Measurements from ENCODE around the gene OTOF. TPM values are rescaled to one million over a fixed set of nuclear protein-coding genes. Genes with fewer than 3 reads are reported as not detected.

Gene OTOF
- total RNA-seq, 2 experiments from 2014 or later = 0.71 to 0.75 TPM

DNA sequence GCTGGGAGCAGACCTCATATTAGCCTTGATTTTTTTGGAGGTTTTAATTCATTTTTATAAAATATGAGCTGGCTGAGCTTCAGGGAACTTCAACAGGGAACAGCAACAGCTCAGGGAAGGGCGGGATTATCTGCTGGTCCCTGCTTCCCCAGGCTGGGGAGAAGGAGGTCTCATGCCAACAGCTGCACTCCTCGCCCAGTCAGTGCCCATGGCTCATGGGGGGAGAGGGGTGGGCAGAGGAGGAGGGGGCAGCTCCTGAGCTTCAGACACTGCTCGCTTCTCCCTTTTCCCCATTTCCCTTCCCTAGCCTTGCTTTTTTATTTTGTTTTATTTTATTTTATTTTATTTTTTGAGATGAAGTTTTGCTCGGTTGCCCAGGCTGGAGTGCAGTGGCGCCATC, 442 bp upstream of the OTOF start:
- no peak overlapping the region for H3K4me3 Mint-ChIP-seq
- ATAC-seq (ENCODE audit: poor library complexity) = no peak
- CTCF ChIA-PET = no interaction called here
- no peaks in the 10 kb centered on the region for H3K36me3 Mint-ChIP-seq (ENCODE audit: low read depth)
- no peaks in the 10 kb centered on the region for H3K27me3 ChIP-seq (ENCODE audit: control insufficient read depth in 1 of 2, insufficient read depth in 2 of 2, low read length in 2 of 2)
- peaks cover 0 to 4% of the 10 kb centered on the region in 2 experiments for H3K9me3 ChIP-seq (ENCODE audit: control insufficient read depth in 1 of 2, insufficient read depth in 1 of 2, low read length in 2 of 2)
- H3K4me3 ChIP-seq (ENCODE audit: low read length) = no peak overlapping the region
- no peak for DNase-seq
- H3K27ac ChIP-seq (ENCODE audit: low read depth in 1 of 2, low read length in 2 of 2) = no peak overlapping the region
- intact Hi-C loops (cut with DNase I, micrococcal nuclease) = no loop called here
- TF ChIP-seq, protein P1, sequence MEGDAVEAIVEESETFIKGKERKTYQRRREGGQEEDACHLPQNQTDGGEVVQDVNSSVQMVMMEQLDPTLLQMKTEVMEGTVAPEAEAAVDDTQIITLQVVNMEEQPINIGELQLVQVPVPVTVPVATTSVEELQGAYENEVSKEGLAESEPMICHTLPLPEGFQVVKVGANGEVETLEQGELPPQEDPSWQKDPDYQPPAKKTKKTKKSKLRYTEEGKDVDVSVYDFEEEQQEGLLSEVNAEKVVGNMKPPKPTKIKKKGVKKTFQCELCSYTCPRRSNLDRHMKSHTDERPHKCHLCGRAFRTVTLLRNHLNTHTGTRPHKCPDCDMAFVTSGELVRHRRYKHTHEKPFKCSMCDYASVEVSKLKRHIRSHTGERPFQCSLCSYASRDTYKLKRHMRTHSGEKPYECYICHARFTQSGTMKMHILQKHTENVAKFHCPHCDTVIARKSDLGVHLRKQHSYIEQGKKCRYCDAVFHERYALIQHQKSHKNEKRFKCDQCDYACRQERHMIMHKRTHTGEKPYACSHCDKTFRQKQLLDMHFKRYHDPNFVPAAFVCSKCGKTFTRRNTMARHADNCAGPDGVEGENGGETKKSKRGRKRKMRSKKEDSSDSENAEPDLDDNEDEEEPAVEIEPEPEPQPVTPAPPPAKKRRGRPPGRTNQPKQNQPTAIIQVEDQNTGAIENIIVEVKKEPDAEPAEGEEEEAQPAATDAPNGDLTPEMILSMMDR (IDR thresholded peaks at IDR 0.05) = no peak
- no peak overlapping the region for H3K27ac Mint-ChIP-seq
- H3K9me3 Mint-ChIP-seq = no peaks in the 10 kb centered on the region
- H3K4me1 Mint-ChIP-seq (ENCODE audit: low read depth) = no peaks in the 10 kb centered on the region
- H3K4me1 ChIP-seq (ENCODE audit: insufficient read depth, low read length) = no peaks in the 10 kb centered on the region
- H3K27me3 Mint-ChIP-seq = no peaks in the 10 kb centered on the region
- H3K36me3 ChIP-seq (ENCODE audit: insufficient read depth, low read length) = no peaks in the 10 kb centered on the region
- POLR2A ChIA-PET = interaction anchor here (0.6 kb wide), 1 partner anchor 42 kb away, joined by 3 read pairs; no protein-coding TSS in a partner anchor

DNA sequence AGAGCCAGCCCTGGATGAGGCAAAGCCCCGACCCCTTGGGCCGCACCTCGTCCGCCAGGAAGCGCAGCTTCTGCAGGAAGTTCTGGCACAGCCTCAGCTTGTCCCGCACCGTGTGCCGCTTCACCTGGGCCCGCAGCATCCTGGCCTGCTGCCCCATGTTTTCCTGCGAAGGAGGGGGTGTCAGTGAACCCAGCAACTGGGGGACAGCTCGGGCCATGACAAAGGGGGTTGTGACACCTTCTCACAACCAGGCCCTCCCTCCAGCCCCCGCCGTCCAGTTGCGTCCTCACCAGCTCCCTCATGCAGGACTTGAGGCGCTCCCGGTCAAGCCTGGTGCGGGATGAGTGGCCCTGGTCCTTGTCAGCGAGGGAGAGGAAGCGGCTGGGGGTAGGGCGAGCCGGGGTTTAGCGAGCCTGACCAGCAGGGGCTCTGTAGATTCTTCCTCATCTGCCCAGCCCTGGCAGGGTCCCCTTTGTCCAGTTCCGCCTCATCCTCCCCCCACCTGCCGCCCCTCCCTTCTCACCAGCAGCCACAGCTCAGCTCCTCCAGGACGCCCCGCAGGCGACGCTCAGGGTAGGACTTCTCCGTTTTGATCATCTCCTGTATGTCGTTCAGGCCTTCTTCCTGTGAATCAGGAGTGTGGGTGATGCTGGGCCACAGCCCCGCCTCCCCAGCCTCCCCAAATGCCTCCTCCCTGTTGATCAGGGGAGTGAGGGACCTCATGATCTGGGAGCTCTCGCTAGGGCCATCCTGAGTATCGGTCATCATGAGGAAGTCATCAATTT, 606 bp downstream of the OTOF start:
- no peaks in the 10 kb centered on the region for H3K27me3 Mint-ChIP-seq
- peak overlapping the region; percentile 5 for H3K4me3 ChIP-seq (ENCODE audit: low read length)
- ATAC-seq (ENCODE audit: poor library complexity) (no peak), DNase-seq (no peak)
- H3K4me1 Mint-ChIP-seq (ENCODE audit: low read depth) = no peaks in the 10 kb centered on the region
- peaks cover 0 to 4% of the 10 kb centered on the region in 2 experiments for H3K9me3 ChIP-seq (ENCODE audit: control insufficient read depth in 1 of 2, insufficient read depth in 1 of 2, low read length in 2 of 2)
- H3K27ac Mint-ChIP-seq = no peak overlapping the region
- H3K4me3 Mint-ChIP-seq = no peak overlapping the region
- no peaks in the 10 kb centered on the region for H3K4me1 ChIP-seq (ENCODE audit: insufficient read depth, low read length)
- H3K9me3 Mint-ChIP-seq = no peaks in the 10 kb centered on the region
- intact Hi-C loops (cut with DNase I, micrococcal nuclease) = no loop called here
- TF ChIP-seq, protein P1 (IDR thresholded peaks at IDR 0.05) = no peak
- no peak overlapping the region for H3K27ac ChIP-seq (ENCODE audit: low read depth in 1 of 2, low read length in 2 of 2)
- no peaks in the 10 kb centered on the region for H3K36me3 ChIP-seq (ENCODE audit: insufficient read depth, low read length)
- ChIA-PET POLR2A (no interaction called here), CTCF (no interaction called here)
- H3K27me3 ChIP-seq (ENCODE audit: control insufficient read depth in 1 of 2, insufficient read depth in 2 of 2, low read length in 2 of 2) = no peaks in the 10 kb centered on the region
- no peaks in the 10 kb centered on the region for H3K36me3 Mint-ChIP-seq (ENCODE audit: low read depth)

DNA sequence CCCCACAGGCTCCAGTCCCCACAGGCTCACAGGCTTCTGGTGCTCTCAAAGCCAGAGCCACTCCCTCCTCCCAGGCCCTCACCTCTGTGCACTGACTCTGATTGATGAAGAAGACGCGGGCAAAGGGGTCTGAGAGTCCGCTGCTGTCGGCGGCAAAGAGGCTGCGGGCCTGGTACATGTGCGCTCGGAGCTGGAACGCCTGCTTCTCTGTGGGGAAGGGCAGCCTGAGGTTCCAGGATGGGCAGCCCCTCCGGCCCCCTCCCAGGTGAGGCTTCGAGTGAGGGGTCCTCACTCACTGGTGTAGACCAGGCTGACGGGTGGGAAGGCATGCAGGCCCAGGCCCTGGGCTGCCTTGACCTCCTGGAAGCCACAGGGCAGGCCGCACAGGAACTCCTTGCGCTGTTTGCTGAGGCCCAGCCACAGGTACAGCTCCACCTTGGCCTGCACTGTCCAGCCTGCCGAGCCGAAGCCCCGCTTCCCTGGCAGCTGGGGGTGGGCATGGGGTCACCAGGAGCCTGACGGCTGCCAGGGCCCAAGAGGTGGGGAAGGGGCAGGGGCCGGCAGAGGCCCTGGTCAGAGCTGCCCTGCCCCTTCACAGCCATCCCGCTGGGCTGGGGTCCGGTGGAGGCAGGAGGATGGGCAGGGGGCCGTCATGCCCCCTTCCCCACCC, 2.0 kb downstream of the OTOF start:
- TF ChIP-seq, protein P1 (IDR thresholded peaks at IDR 0.05) = no peak
- H3K36me3 ChIP-seq (ENCODE audit: insufficient read depth, low read length) = no peaks in the 10 kb centered on the region
- no peaks in the 10 kb centered on the region for H3K9me3 Mint-ChIP-seq
- H3K27me3 ChIP-seq (ENCODE audit: control insufficient read depth in 1 of 2, insufficient read depth in 2 of 2, low read length in 2 of 2) = no peaks in the 10 kb centered on the region
- CTCF ChIA-PET = no interaction called here
- ATAC-seq (ENCODE audit: poor library complexity) (no peak), DNase-seq (no peak)
- no peaks in the 10 kb centered on the region for H3K27me3 Mint-ChIP-seq
- no peak overlapping the region for H3K27ac ChIP-seq (ENCODE audit: low read depth in 1 of 2, low read length in 2 of 2)
- no peaks in the 10 kb centered on the region for H3K36me3 Mint-ChIP-seq (ENCODE audit: low read depth)
- no peak overlapping the region for H3K4me3 ChIP-seq (ENCODE audit: low read length)
- H3K4me3 Mint-ChIP-seq = no peak overlapping the region
- POLR2A ChIA-PET = no interaction called here
- H3K9me3 ChIP-seq (ENCODE audit: control insufficient read depth in 1 of 2, insufficient read depth in 1 of 2, low read length in 2 of 2) = peaks cover 0 to 6% of the 10 kb centered on the region in 2 experiments
- H3K4me1 Mint-ChIP-seq (ENCODE audit: low read depth) = no peaks in the 10 kb centered on the region
- intact Hi-C loops (cut with DNase I, micrococcal nuclease) = no loop called here
- H3K4me1 ChIP-seq (ENCODE audit: insufficient read depth, low read length) = no peaks in the 10 kb centered on the region
- no peak overlapping the region for H3K27ac Mint-ChIP-seq

All from CD4-positive, alpha-beta T cell (primary cell).